CD4-positive, alpha-beta memory T cell (primary cell): ENCODE data around the gene PATJ. TPM values are rescaled to one million over a fixed set of nuclear protein-coding genes. Genes with fewer than 3 reads are reported as not detected.

Source experiments
- CTCF ChIA-PET: fragments of 350-600 bp; sonication (Branson Sonifier 250); formaldehyde crosslinking; loops from one replicate; lab custom pipeline; 2021; ENCODE audit warnings: inconsistent platforms; ENCODE audit not compliant: partially characterized antibody; lab: Charles Lee
- POLR2A ChIA-PET: fragments of 350-600 bp; sonication (Branson Sonifier 250); formaldehyde crosslinking; loops from one replicate; lab custom pipeline; 2021; ENCODE audit not compliant: partially characterized antibody; lab: Charles Lee
- DNase-seq, 5 donors: peaks; one replicate each; pipeline versions ENCODE4 v3.0.0 to v3.0.0-alpha.2; 2020 to 2022; ENCODE audit warnings: mixed read lengths in 1 of 5
- H3K27ac ChIP-seq: one replicate; pipeline ENCODE4 v1.7.0; 2013; ENCODE audit warnings: low read depth, low read length
- H3K27me3 ChIP-seq: 2 replicates; pipeline ENCODE4 v1.7.0; 2013; ENCODE audit warnings: mild to moderate bottlenecking, low read length, moderate library complexity; ENCODE audit not compliant: insufficient read depth
- H3K36me3 ChIP-seq: 2 replicates; pipeline ENCODE4 v1.7.0; 2013; ENCODE audit warnings: mild to moderate bottlenecking, low read length, moderate library complexity; ENCODE audit not compliant: insufficient read depth
- H3K4me1 ChIP-seq: 2 replicates; pipeline ENCODE4 v1.7.0; 2013; ENCODE audit warnings: mild to moderate bottlenecking, low read length, moderate library complexity; ENCODE audit not compliant: insufficient read depth
- H3K4me3 ChIP-seq, 2 donors: one replicate each; pipeline ENCODE4 v1.7.0; 2013; ENCODE audit warnings: low read length in 2 of 2, mild to moderate bottlenecking in 1 of 2
- H3K9me3 ChIP-seq, 2 donors: one replicate each; pipeline ENCODE4 v1.7.0; 2013; ENCODE audit warnings: low read length in 2 of 2, control low read depth in 1 of 2; ENCODE audit not compliant: control insufficient read depth in 1 of 2
- H3K27ac Mint-ChIP-seq, 7 donors: one replicate each; pipeline ENCODE4 v1.8.0; 2020 to 2021; ENCODE audit warnings: mixed read lengths in 7 of 7, mild to moderate bottlenecking in 6 of 7, inconsistent platforms in 3 of 7, moderate library complexity in 3 of 7
- H3K27me3 Mint-ChIP-seq, 2 donors: one replicate each; pipeline ENCODE4 v1.8.0; 2020 to 2021; ENCODE audit warnings: mixed read lengths in 2 of 2
- H3K36me3 Mint-ChIP-seq, 2 donors: one replicate each; pipeline ENCODE4 v1.8.0; 2020 to 2021; ENCODE audit warnings: mixed read lengths in 2 of 2, inconsistent platforms in 1 of 2, mild to moderate bottlenecking in 1 of 2
- H3K4me1 Mint-ChIP-seq, 4 donors: one replicate each; pipeline ENCODE4 v1.8.0; 2020 to 2021; ENCODE audit warnings: mixed read lengths in 4 of 4, mild to moderate bottlenecking in 1 of 4
- H3K4me3 Mint-ChIP-seq, 8 donors: one replicate each; pipeline ENCODE4 v1.8.0; 2020 to 2021; ENCODE audit warnings: mixed read lengths in 8 of 8, mild to moderate bottlenecking in 7 of 8, moderate library complexity in 6 of 8, inconsistent platforms in 3 of 8
- H3K9me3 Mint-ChIP-seq, 8 donors: one replicate each; pipeline ENCODE4 v1.8.0; 2020 to 2021; ENCODE audit warnings: mixed read lengths in 8 of 8, mild to moderate bottlenecking in 5 of 8, inconsistent platforms in 3 of 8, moderate library complexity in 1 of 8
- intact Hi-C: fragments of 100-400 bp; cut with micrococcal nuclease; formaldehyde crosslinking; loops from one replicate; pipeline ENCODE4 v1.15.1; 2023
- microRNA-seq: library from miRNA; unstranded; fragments of <30 nt; microRNA quantifications from one replicate; pipeline ENCODE4 v1.2.0, GENCODE V29; 2021; ENCODE audit warnings: borderline replicate concordance, borderline number of aligned reads, borderline microRNAs expressed, mixed read lengths
- polyA plus RNA-seq, 2 donors: library from polyadenylated mRNA; unstranded; fragments of 300-500 nt; fragmentation: Illumina TruSeq; gene quantifications; one replicate each; pipeline ENCODE4 v1.2.3, GENCODE V29; 2021
- total RNA-seq, 2 experiments: library from RNA; stranded (reverse); gene quantifications; one replicate each; pipeline ENCODE4 v1.2.3, GENCODE V29; 2021

PATJ gene
- total and polyA plus RNA-seq, 4 experiments from 2014 or later: 10.1 to 49.0 (median 38.0) TPM

- intact Hi-C loops: no loop called here
- Histone ChIP-seq H3K9me3 (no peaks in the 10 kb centered on the region), H3K27ac (no peak overlapping the region), H3K4me1 (no peaks in the 10 kb centered on the region), H3K36me3 (no peaks in the 10 kb centered on the region), H3K4me3 (no peak overlapping the region), H3K27me3 (no peaks in the 10 kb centered on the region)
- Mint-ChIP-seq H3K4me1 (no peaks in the 10 kb centered on the region), H3K27me3 (peaks cover 0 to 1% of the 10 kb centered on the region in 2 donors), H3K36me3 (no peaks in the 10 kb centered on the region), H3K4me3 (no peak overlapping the region), H3K9me3 (no peaks in the 10 kb centered on the region), H3K27ac (no peak overlapping the region)
- POLR2A ChIA-PET: no interaction called here
- no peak for DNase-seq
- CTCF ChIA-PET: no interaction called here
Measured at GRCh38 chr1:62224182-62224581, 481.9 kb downstream of the PATJ start.

- no peak for DNase-seq
- H3K9me3 Mint-ChIP-seq: no peaks in the 10 kb centered on the region
- ChIA-PET POLR2A (no interaction called here), CTCF (no interaction called here)
- H3K27ac Mint-ChIP-seq: no peak overlapping the region
- H3K27me3 ChIP-seq: no peaks in the 10 kb centered on the region
- H3K36me3 Mint-ChIP-seq: no peaks in the 10 kb centered on the region
- peaks cover 4 to 10% of the 10 kb centered on the region in 2 donors for H3K27me3 Mint-ChIP-seq
- no peaks in the 10 kb centered on the region for H3K9me3 ChIP-seq
- no peaks in the 10 kb centered on the region for H3K4me1 Mint-ChIP-seq
- no peaks in the 10 kb centered on the region for H3K4me1 ChIP-seq
- no peak overlapping the region for H3K27ac ChIP-seq
- no peak overlapping the region for H3K4me3 Mint-ChIP-seq
- intact Hi-C loops: no loop called here
- H3K36me3 ChIP-seq: no peaks in the 10 kb centered on the region
- no peak overlapping the region for H3K4me3 ChIP-seq
Measured at GRCh38 chr1:62227496-62227895, 485.2 kb downstream of the PATJ start.

Small RNA genes lying within 50 kb of the gene (microRNA-seq; reads per million reads assigned to microRNA genes)
- gene MIR3116-1: not detected
- gene MIR3116-2: not detected

Other genes starting within 250 kb of the PATJ start
- 10 to 100 TPM; 50.7 to 55.1 TPM for gene TM2D1, start 17.3 kb upstream of the PATJ start, total RNA-seq
- 10 to 100 TPM; 33.3 to 38.8 TPM for gene TM2D1, start 17.3 kb upstream of the PATJ start, polyA plus RNA-seq